Renal cortical epithelial cell (primary cell): ENCODE measurements around the gene OR4D9. TPM values are rescaled to one million over a fixed set of nuclear protein-coding genes. Genes with fewer than 3 reads are reported as not detected.

Experiments
- DNase-seq: peaks from one replicate; pipeline ENCODE4 v3.0.0-alpha.2; 2011; ENCODE audit warnings: low read depth
- total RNA-seq: library from RNA; depleted of rRNA; stranded (reverse); fragments of >200 nt; gene quantifications from 2 replicates; pipeline ENCODE4 v1.2.3, GENCODE V29; 2014

OR4D9 gene
- total RNA-seq, 1 donor from 2014 or later, result not detected

GRCh38 chr11:59550842-59551658, 39.7 kb downstream of the OR4D9 start:
- DNase-seq, result peak; percentile 84

GRCh38 chr11:59551659-59552521, 40.6 kb downstream of the OR4D9 start:
- DNase-seq, result peak; percentile 72

GRCh38 chr11:59552844-59553243, 41.5 kb downstream of the OR4D9 start:
- DNase-seq, result no peak

GRCh38 chr11:59553323-59553722, 42.0 kb downstream of the OR4D9 start:
- no peak for DNase-seq

GRCh38 chr11:59555601-59556114, 44.3 kb downstream of the OR4D9 start:
- DNase-seq, result no peak

GRCh38 chr11:59556115-59556916, 45.0 kb downstream of the OR4D9 start:
- DNase-seq, result peak; percentile 59

GRCh38 chr11:59556917-59557348, 45.6 kb downstream of the OR4D9 start:
- DNase-seq, result no peak

- no peak for DNase-seq
Measured at GRCh38 chr11:59558270-59558643, 46.9 kb downstream of the OR4D9 start.

GRCh38 chr11:59559886-59560285, 48.5 kb downstream of the OR4D9 start:
- no peak for DNase-seq

GRCh38 chr11:59560290-59560701, 49.0 kb downstream of the OR4D9 start:
- peak; percentile 77 for DNase-seq

- peak; percentile 79 for DNase-seq
Measured at GRCh38 chr11:59560702-59561473, 49.5 kb downstream of the OR4D9 start.

GRCh38 chr11:59562292-59562691, 51.0 kb downstream of the OR4D9 start:
- DNase-seq, result peak; percentile 59

Other genes with a start within 250 kb of the OR4D9 start
- not detected in 2 replicates for gene OR5AN1, start 152.6 kb upstream of the OR4D9 start, total RNA-seq
- not detected in 2 replicates for gene OR5A2, start 85.1 kb upstream of the OR4D9 start, total RNA-seq
- not detected in 2 replicates for gene OR5A1, start 75.1 kb upstream of the OR4D9 start, total RNA-seq
- gene OR4D6, start 54.6 kb upstream of the OR4D9 start, total RNA-seq, result not detected in 2 replicates
- not detected in 2 replicates for gene OR4D10, start 38.2 kb upstream of the OR4D9 start, total RNA-seq
- not detected in 2 replicates for gene OR4D11, start 8.0 kb upstream of the OR4D9 start, total RNA-seq
- gene OSBP, start 104.2 kb downstream of the OR4D9 start, total RNA-seq, result 32.0 and 71.3 TPM in 2 replicates
- 6.3 and 20.6 TPM in 2 replicates for gene PATL1, start 157.5 kb downstream of the OR4D9 start, total RNA-seq
- not detected in 2 replicates for gene OR10V1, start 202.3 kb downstream of the OR4D9 start, total RNA-seq
- 58.0 and 91.6 TPM in 2 replicates for gene STX3, start 243.8 kb downstream of the OR4D9 start, total RNA-seq